H1 (cell line): ENCODE results near the gene CDYL2. TPM values are rescaled to one million over a fixed set of nuclear protein-coding genes. Genes with fewer than 3 reads are reported as not detected.

ENCODE experiments used
- CTCF ChIA-PET: fragments of 300-600 bp; sonication (Branson Sonifier 250); formaldehyde crosslinking; loops from one replicate; lab custom pipeline; 2021; ENCODE audit not compliant: partially characterized antibody; lab: Charles Lee
- POLR2A ChIA-PET: fragments of 300-600 bp; sonication (Branson Sonifier 250); formaldehyde crosslinking; loops from one replicate; lab custom pipeline; 2021; ENCODE audit warnings: inconsistent platforms; ENCODE audit not compliant: partially characterized antibody; lab: Charles Lee
- DNase-seq, 2 experiments: peaks; one replicate each; pipeline versions ENCODE4 v3.0.0 to v3.0.0-alpha.2; 2010 to 2022; ENCODE audit warnings: low spot score in 2 of 2, low read depth in 1 of 2, mixed read lengths in 1 of 2
- FAIRE-seq: peaks from 2 replicates; lab custom pipeline; 2011; peaks lifted over from hg19 to GRCh38; lab: Jason Lieb, UNC
- H2AFZ ChIP-seq: 2 replicates; pipeline ENCODE4 v1.8.1; 2012; ENCODE audit warnings: low read length, inconsistent platforms
- H2AK5ac ChIP-seq: 2 replicates; pipeline ENCODE4 v1.6.1; 2013; ENCODE audit warnings: low read depth, low read length
- H2BK120ac ChIP-seq: replicated peaks from 2 replicates; pipeline ENCODE3; 2013; ENCODE audit warnings: low read depth, low read length, inconsistent platforms
- H2BK12ac ChIP-seq: 2 replicates; pipeline ENCODE4 v1.6.1; 2013; ENCODE audit warnings: low read depth, low read length
- H2BK15ac ChIP-seq: 2 replicates; pipeline ENCODE4 v1.6.1; 2013; ENCODE audit warnings: low read length
- H2BK20ac ChIP-seq: 2 replicates; pipeline ENCODE4 v1.6.1; 2013; ENCODE audit warnings: low read length
- H2BK5ac ChIP-seq: 2 replicates; pipeline ENCODE4 v1.6.1; 2013; ENCODE audit warnings: low read depth, low read length
- H3K14ac ChIP-seq: 2 replicates; pipeline ENCODE4 v1.6.1; 2013; ENCODE audit warnings: inconsistent platforms; ENCODE audit not compliant: insufficient read length
- H3K18ac ChIP-seq: 2 replicates; pipeline ENCODE4 v1.6.1; 2013; ENCODE audit warnings: low read length; ENCODE audit errors: extremely low read depth
- H3K23ac ChIP-seq: 2 replicates; pipeline ENCODE4 v1.6.1; 2013; ENCODE audit warnings: inconsistent platforms; ENCODE audit not compliant: insufficient read length
- H3K23me2 ChIP-seq: 2 replicates; pipeline ENCODE4 v1.6.1; 2013; ENCODE audit warnings: low read depth, low read length
- H3K27ac ChIP-seq: 2 replicates; pipeline ENCODE4 v1.6.1; 2011; ENCODE audit warnings: low read depth, low read length, inconsistent platforms
- H3K27me3 ChIP-seq, 4 experiments: replicated peaks in 1 of 4; 1 replicate in 1 of 4; 2 replicates in 3 of 4; pipeline versions ENCODE4 v1.6.1 to v1.8.1; 2011 to 2013; ENCODE audit warnings: low read length in 3 of 4, mild to moderate bottlenecking in 3 of 4, inconsistent platforms in 2 of 4, mixed read lengths in 2 of 4, moderate library complexity in 1 of 4; ENCODE audit not compliant: control insufficient read depth in 3 of 4, insufficient read depth in 3 of 4; ENCODE audit errors: extremely low read depth in 1 of 4
- H3K36me3 ChIP-seq, 4 experiments: 2 replicates each; pipeline versions ENCODE4 v1.6.1 to v1.8.1; 2011 to 2013; ENCODE audit warnings: mild to moderate bottlenecking in 4 of 4, low read length in 3 of 4, moderate library complexity in 2 of 4, control low read depth in 1 of 4, inconsistent platforms in 1 of 4; ENCODE audit not compliant: insufficient read depth in 4 of 4, control insufficient read depth in 2 of 4
- H3K4ac ChIP-seq: replicated peaks from 2 replicates; pipeline ENCODE3; 2013; ENCODE audit warnings: low read length, low read depth, mixed read lengths, inconsistent platforms; ENCODE audit not compliant: insufficient read length
- H3K4me1 ChIP-seq, 4 experiments: replicated peaks in 1 of 4; 1 replicate in 1 of 4; 2 replicates in 3 of 4; pipeline versions ENCODE4 v1.6.1 to v1.8.1; 2011 to 2013; ENCODE audit warnings: low read length in 3 of 4, inconsistent platforms in 2 of 4, mixed read lengths in 1 of 4; ENCODE audit not compliant: insufficient read depth in 4 of 4, control insufficient read depth in 3 of 4
- H3K4me2 ChIP-seq, 2 experiments: 2 replicates each; pipeline versions ENCODE4 v1.6.1 to v1.8.1; 2011 to 2013; ENCODE audit warnings: low read depth in 2 of 2, low read length in 2 of 2, control low read depth in 1 of 2, inconsistent platforms in 1 of 2, mild to moderate bottlenecking in 1 of 2; ENCODE audit not compliant: insufficient read depth in 1 of 2
- H3K4me3 ChIP-seq, 4 experiments: fragments of 200-600, 300-600 bp in 1 of 4; sonication (generic), shearing (Covaris generic), sonication (Bioruptor Twin) in 1 of 4; 2 replicates each; pipeline versions ENCODE4 v1.5.1 to v1.8.1; 2011 to 2016; ENCODE audit warnings: low read length in 4 of 4, low read depth in 3 of 4, control low read depth in 2 of 4, inconsistent platforms in 2 of 4, mild to moderate bottlenecking in 2 of 4, mixed read lengths in 1 of 4, moderate library complexity in 1 of 4; ENCODE audit not compliant: insufficient read depth in 2 of 4; ENCODE audit errors: extremely low read depth in 1 of 4
- H3K56ac ChIP-seq: replicated peaks from 2 replicates; pipeline ENCODE3; 2013; ENCODE audit warnings: low read depth, mild to moderate bottlenecking, mixed read lengths, low read length, inconsistent platforms; ENCODE audit not compliant: insufficient read length
- H3K79me1 ChIP-seq: 2 replicates; pipeline ENCODE4 v1.6.1; 2013; ENCODE audit warnings: low read depth, low read length, control low read depth
- H3K79me2 ChIP-seq, 2 experiments: 2 replicates each; pipeline versions ENCODE4 v1.6.1 to v1.8.1; 2012 to 2013; ENCODE audit warnings: low read length in 2 of 2, mild to moderate bottlenecking in 2 of 2, inconsistent platforms in 1 of 2; ENCODE audit not compliant: insufficient read depth in 2 of 2, control insufficient read depth in 1 of 2
- H3K9ac ChIP-seq, 4 experiments: replicated peaks in 1 of 4; 1 replicate in 1 of 4; 2 replicates in 3 of 4; pipeline versions ENCODE4 v1.6.1 to v1.8.1; 2011 to 2013; ENCODE audit warnings: low read depth in 3 of 4, low read length in 3 of 4, control low read depth in 2 of 4, mild to moderate bottlenecking in 2 of 4, moderate library complexity in 2 of 4, inconsistent platforms in 1 of 4; ENCODE audit errors: extremely low read depth in 1 of 4
- H3K9me3 ChIP-seq, 2 experiments: 2 replicates each; pipeline versions ENCODE4 v1.6.1 to v1.8.1; 2012 to 2013; ENCODE audit warnings: mild to moderate bottlenecking in 2 of 2, moderate library complexity in 2 of 2, control low read depth in 1 of 2, inconsistent platforms in 1 of 2, low read depth in 1 of 2, low read length in 1 of 2, mixed read lengths in 1 of 2; ENCODE audit not compliant: insufficient read depth in 2 of 2
- H4K20me1 ChIP-seq, 2 experiments: replicated peaks in 1 of 2; 2 replicates each; pipeline versions ENCODE3 to v1.8.1; 2011 to 2013; ENCODE audit warnings: inconsistent platforms in 2 of 2, low read length in 2 of 2, mild to moderate bottlenecking in 1 of 2; ENCODE audit not compliant: insufficient read depth in 2 of 2, control insufficient read depth in 1 of 2
- H4K5ac ChIP-seq: 2 replicates; pipeline ENCODE4 v1.6.1; 2013; ENCODE audit warnings: low read length, low read depth, mixed read lengths, inconsistent platforms; ENCODE audit not compliant: insufficient read length
- H4K8ac ChIP-seq: 2 replicates; pipeline ENCODE4 v1.8.0; 2013; ENCODE audit warnings: mild to moderate bottlenecking, moderate library complexity, low read length, inconsistent platforms; ENCODE audit not compliant: insufficient read depth; ENCODE audit errors: extremely low read depth
- H4K91ac ChIP-seq: replicated peaks from 2 replicates; pipeline ENCODE3; 2013; ENCODE audit warnings: low read length, mixed read lengths, inconsistent platforms; ENCODE audit not compliant: insufficient read length
- ATF3 ChIP-seq: IDR thresholded peaks from 2 replicates; pipeline ENCODE4 v1.6.1; 2011; ENCODE audit warnings: low read depth, mild to moderate bottlenecking, low read length; ENCODE audit not compliant: insufficient read depth
- BACH1 ChIP-seq: IDR thresholded peaks from 2 replicates; pipeline ENCODE4 v1.6.1; 2012; ENCODE audit warnings: low read length, improper control_type of control experiment
- CHD1 ChIP-seq: IDR thresholded peaks from 2 replicates; pipeline ENCODE4 v1.6.1; 2012; ENCODE audit warnings: low read depth, low read length, improper control_type of control experiment
- CTBP2 ChIP-seq: IDR thresholded peaks from 2 replicates; pipeline ENCODE4 v1.7.0; 2011; ENCODE audit warnings: borderline replicate concordance, mild to moderate bottlenecking, moderate library complexity, mixed read lengths, low read length; ENCODE audit not compliant: insufficient read depth, insufficient read length
- FOSL1 ChIP-seq: IDR thresholded peaks from 2 replicates; pipeline ENCODE4 v1.6.1; 2011; ENCODE audit warnings: mild to moderate bottlenecking, low read depth, low read length, moderate library complexity; ENCODE audit not compliant: insufficient read depth
- NANOG ChIP-seq: IDR thresholded peaks from 2 replicates; pipeline ENCODE4 v1.6.1; 2011; ENCODE audit warnings: low read length, low read depth, mild to moderate bottlenecking, inconsistent platforms; ENCODE audit not compliant: insufficient read depth, poor library complexity, severe bottlenecking
- NRF1 ChIP-seq: IDR thresholded peaks from 2 replicates; pipeline ENCODE4 v1.6.1; 2011; ENCODE audit warnings: mild to moderate bottlenecking, low read depth, low read length, improper control_type of control experiment
- RNF2 ChIP-seq: fragments of 200-900, 300-1000 bp; sonication (generic); IDR thresholded peaks from 2 replicates; pipeline ENCODE4 v1.7.1; 2016; ENCODE audit warnings: borderline replicate concordance, low read depth, mild to moderate bottlenecking, antibody characterized with exemption, low read length; ENCODE audit not compliant: poor library complexity, severe bottlenecking; ENCODE audit errors: missing control alignments
- SIX5 ChIP-seq: IDR thresholded peaks from 2 replicates; pipeline ENCODE4 v1.6.1; 2011; ENCODE audit warnings: mild to moderate bottlenecking, low read depth, low read length
- WGBS, 2 experiments: shearing (Covaris generic) in 1 of 2; methylation state at CpG; one replicate each; pipeline versions ENCODE4 v1.1.6 to v1.1.7; 2013 to 2015; ENCODE audit warnings: low lambda C conversion rate in 2 of 2, mixed read lengths in 2 of 2, inconsistent platforms in 1 of 2, low coverage in 1 of 2, missing lambda C conversion rate in 1 of 2; ENCODE audit not compliant: insufficient replicate concordance in 2 of 2, insufficient coverage in 1 of 2, insufficient read length in 1 of 2; ENCODE audit errors: extremely low coverage in 1 of 2, missing lambda C conversion rate in 1 of 2; 5-methylcytosine and 5-hydroxymethylcytosine counted together
- polyA plus RNA-seq, 7 experiments: library from polyadenylated mRNA; depleted of rRNA in 3 of 7; stranded (reverse) in 5 of 7; unstranded in 2 of 7; fragments of >200 nt in 5 of 7; fragments of 200-250 nt in 2 of 7; gene quantifications; 1 replicate in 5 of 7; 2 replicates in 1 of 7; 4 replicates in 1 of 7; pipeline versions ENCODE4 v1.2.1 to v1.2.3, GENCODE V29; 2011 to 2013; ENCODE audit warnings: missing spikeins in 2 of 7, mixed read lengths in 2 of 7
- total RNA-seq: library from RNA; stranded (reverse); fragmentation: NEBNext Ultra II Directional; extraction: Animal tissue kit (Norgen Biotek cat#: 25700); gene quantifications from 2 replicates; pipeline ENCODE4 v1.2.1, GENCODE V29; 2021

The CDYL2 gene
- total and polyA plus RNA-seq, 2 of the 8 experiments (the other 6 are each of a cell fraction or from before 2014, with no cell fraction given), result 0.33 to 5.3 TPM

GRCh38 chr16:80744856-80745255 is 59.5 kb downstream of the CDYL2 start:
- Histone ChIP-seq H3K79me2 (no peaks in the 10 kb centered on the region), H3K4me3 (no peak overlapping the region), H3K4ac (no peak overlapping the region), H2AK5ac (no peak overlapping the region), H3K23ac (no peak overlapping the region), H2BK12ac (no peak overlapping the region), H2BK120ac (no peak overlapping the region), H2BK15ac (no peak overlapping the region), H3K9me3 (peaks cover 18 to 36% of the 10 kb centered on the region in 2 experiments), H2BK20ac (no peak overlapping the region), H2AFZ (no peak overlapping the region), H3K23me2 (peaks cover 9% of the 10 kb centered on the region; the same call in 1 of the 2 replicates), H4K91ac (no peak overlapping the region), H4K20me1 (no peaks in the 10 kb centered on the region), H2BK5ac (no peak overlapping the region), H3K4me1 (no peaks in the 10 kb centered on the region), H3K4me2 (no peak overlapping the region), H3K9ac (no peak overlapping the region), H3K18ac (no peak overlapping the region), H3K27me3 (no peaks in the 10 kb centered on the region), H3K56ac (no peak overlapping the region), H3K27ac (no peak overlapping the region), H3K79me1 (no peaks in the 10 kb centered on the region), H4K5ac (no peak overlapping the region)
- FAIRE-seq (no peak), DNase-seq (no peak)
- 69% methylated on average over 4 of the region's 4 CpGs; no CpG with 5 or more reads in 1 of the 2 experiments for WGBS, 2 experiments
- CTCF ChIA-PET, result no interaction called here
- TF ChIP-seq CHD1 (no peak), CTBP2 (no peak), NRF1 (no peak), NANOG (no peak), ATF3 (no peak), BACH1 (no peak), FOSL1 (no peak), RNF2 (no peak), SIX5 (no peak)
- TF ChIP-seq, all 59 proteins: peak for 0
- POLR2A ChIA-PET, result no interaction called here
- H3K36me3 ChIP-seq, result no peaks in the 10 kb centered on the region
- H3K14ac ChIP-seq, result no peak overlapping the region
- no peak overlapping the region for H4K8ac ChIP-seq
